LHCN-M2 (cell line): ENCODE results near the gene SIRPB2. TPM values are rescaled to one million over a fixed set of nuclear protein-coding genes. Genes with fewer than 3 reads are reported as not detected.
A peak's percentile ranks its signal among the peaks of the same experiment; 100 is the strongest.

Source experiments
- DNase-seq: peaks from one replicate; pipeline ENCODE4 v3.0.0-alpha.2; 2012; ENCODE audit warnings: low read depth
- polyA plus RNA-seq: library from polyadenylated mRNA; unstranded; fragments of >200 nt; gene quantifications from one replicate; pipeline ENCODE4 v1.2.1, GENCODE V29; 2012; ENCODE audit warnings: missing spikeins
- total RNA-seq: library from RNA; depleted of rRNA; stranded (reverse); fragments of >200 nt; gene quantifications from 2 replicates; pipeline ENCODE4 v1.2.3, GENCODE V29; 2014; rRNA removed

SIRPB2 gene
- total RNA-seq = not detected in 2 replicates
- polyA plus RNA-seq = not detected

- no peak for DNase-seq
Observed at GRCh38 chr20:1491281-1491840, at the start of gene SIRPB2. Gene SIRPB2, minus strand, starts transcription at chr20:1491420. Its CDS starts 61 bp downstream, at chr20:1491359.

- no peak for DNase-seq
Observed at GRCh38 chr20:1539816-1540419, 48.7 kb upstream of the SIRPB2 start.

DNA sequence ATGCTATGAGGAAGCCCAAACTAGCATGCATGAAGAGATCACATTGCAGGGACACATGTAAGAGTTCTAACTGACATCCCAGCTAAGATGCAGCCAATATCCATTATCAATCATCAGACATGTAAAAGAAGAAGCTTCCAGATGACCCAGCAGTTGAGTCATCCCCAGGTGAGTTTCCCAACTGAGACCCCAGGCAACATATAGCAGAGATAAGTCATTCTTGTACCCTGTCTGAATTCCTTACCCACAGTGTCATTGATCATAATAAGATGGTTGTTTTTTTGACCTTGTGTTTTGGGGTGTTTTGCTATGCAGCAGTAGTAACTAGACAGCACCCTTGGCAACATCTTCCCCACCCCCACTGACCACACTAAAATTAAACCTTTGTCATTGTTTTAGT is 47.4 kb upstream of the SIRPB2 start:
- DNase-seq = no peak

GRCh38 chr20:1537731-1538058 is 46.5 kb upstream of the SIRPB2 start:
- no peak for DNase-seq

DNA sequence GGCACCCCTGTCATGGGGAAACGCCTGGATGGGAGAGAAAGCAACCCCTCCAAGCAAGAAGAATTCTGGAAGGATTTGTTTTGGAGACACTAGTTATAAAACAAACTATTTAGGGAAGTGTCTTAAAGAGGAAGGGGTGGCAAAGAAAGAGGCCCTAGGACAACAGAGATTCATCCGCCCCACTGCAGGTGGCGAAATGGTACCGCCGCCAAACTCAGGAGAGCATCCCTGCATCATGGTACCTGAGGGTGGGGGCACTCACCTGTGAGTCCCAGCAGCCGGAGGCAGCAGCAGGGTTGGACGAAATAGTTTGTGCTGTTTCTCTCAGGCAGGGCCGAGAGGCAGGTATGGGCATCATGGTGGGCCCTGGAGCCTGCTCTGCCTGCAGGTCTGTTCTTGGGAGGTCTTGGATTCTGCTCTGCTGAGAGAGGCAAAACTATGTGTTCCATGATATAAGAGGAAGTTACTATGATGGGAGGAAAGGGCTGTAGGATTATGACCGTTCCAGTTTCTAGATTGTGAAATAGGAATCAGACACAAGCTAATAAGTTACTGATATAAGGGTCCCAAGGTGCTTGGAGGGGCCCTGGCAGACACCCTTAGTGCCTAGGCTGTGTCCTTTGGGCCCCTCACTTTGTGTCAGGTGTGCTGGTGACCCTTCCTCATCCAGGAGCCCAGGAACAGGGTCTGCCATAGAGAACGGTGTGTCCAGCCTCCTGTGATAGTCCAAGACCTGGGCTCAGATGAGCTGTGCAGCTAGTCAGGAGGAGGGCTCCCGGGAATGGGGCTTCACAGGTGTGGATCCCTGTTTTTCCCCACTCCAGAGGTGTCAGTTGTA is 45.9 kb upstream of the SIRPB2 start:
- DNase-seq = no peak

DNA sequence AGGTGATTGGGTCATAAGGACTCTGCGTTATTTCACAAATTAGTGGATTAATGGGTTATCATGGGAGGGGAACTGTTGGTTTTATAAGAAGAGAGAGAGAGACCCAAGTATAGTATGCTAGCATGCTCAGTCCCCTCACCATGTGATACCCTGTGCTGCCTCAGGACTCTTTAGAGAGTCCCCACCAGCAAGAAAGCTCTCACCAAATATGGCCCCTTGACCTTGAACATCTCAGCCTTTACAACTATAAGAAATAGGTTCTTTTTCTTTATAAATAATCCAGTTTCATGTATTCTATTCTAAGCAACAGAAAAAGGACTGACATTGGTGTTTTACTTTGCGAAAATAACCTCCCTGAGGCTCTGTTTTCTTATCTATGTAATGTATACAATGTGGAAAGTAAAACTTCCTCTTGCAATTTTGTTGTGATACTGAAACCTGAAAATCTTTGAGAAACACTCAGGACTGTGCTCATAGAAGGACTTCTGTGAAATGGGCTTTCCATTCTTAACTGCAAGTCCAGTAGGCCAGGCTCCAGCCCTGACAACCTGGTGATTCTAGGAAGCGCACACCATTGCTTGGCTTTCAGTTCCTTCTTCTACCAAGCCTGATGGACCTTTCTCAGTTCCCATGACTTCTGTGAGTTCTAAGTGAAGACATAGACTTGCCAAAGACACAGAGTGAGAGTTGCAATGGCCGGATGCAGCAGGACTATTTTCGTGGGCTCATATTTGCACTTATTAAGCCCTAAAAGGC is 44.4 kb upstream of the SIRPB2 start:
- no peak for DNase-seq

GRCh38 chr20:1534526-1534925 is 43.3 kb upstream of the SIRPB2 start:
- DNase-seq = no peak

DNA sequence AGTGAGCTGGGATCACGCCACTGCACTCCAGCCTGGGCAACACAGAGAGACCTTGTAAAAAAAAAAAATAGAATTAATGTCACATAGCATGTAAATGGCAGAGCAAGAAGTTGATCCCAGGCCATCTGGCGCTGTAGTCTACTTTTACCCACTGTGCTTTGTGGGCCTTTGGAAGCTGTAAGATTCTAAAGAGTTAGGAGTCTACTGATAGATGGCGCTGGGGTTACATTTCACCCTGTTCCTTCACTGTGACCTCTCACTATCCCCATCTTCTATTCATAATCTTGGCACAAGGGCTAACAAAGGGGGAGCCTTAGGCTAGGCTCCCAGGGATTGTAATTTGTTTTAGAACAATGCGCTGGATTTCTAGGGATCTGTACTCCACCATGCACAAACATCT is 41.8 kb upstream of the SIRPB2 start:
- DNase-seq = peak; percentile 10

GRCh38 chr20:1528811-1529210 is 37.6 kb upstream of the SIRPB2 start:
- DNase-seq = no peak

GRCh38 chr20:1527923-1528322 is 36.7 kb upstream of the SIRPB2 start:
- no peak for DNase-seq

DNA sequence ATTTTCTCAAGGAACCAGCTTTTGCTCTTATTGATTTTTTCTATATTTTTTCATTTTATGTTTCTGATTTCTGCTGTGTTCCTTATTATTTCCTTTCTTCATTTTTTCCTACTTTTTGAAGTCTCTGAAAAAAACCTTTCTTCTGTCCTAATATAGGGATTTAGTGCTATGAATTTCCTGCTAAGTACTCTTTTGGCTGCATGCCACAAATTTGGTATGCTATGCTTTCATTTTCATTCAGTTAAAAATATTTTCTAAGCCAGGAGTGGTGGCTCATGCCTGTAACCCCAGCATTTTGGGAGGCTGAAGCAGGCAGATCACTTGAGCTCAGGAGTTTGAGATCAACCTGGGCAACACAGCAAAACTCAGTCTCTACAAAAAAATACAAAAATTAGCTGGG is 35.7 kb upstream of the SIRPB2 start:
- DNase-seq = peak; percentile 11

DNA sequence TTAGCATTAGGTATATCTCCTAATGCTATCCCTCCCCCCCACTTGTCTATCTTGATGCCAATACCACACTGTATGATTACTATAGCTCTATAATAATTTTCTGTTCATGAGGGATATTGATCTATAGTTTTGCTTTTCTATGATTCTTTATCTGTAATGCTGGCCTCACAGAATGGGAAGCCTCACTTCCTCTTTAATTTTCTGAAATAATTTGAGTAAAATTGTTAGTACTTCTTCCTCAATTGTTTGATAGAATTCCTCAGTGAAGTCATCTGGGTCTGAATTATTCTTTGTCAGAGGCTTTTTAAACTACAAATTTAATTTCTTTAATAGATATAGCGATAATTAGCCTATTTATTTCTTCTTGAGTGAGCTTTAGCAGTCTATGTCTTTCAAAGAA is 35.1 kb upstream of the SIRPB2 start:
- DNase-seq = no peak

DNA sequence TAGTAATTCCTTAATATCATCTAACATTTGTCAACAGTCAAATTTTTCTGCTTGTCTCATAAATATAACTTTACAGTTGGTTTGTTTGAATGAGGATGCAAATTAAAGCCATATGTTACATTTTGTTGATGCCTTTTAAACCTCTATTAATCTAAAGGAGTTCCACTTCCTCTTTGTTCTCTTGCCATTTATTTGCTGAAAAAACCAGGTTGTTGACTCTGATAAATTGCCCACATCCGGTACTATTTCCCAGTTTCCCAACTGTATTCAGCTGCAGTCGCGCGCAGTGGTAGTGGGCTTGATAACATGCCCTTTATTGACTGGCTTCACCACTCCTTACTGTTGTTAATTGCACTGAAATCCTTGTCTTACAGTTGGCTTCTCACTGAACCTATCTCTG is 32.8 kb upstream of the SIRPB2 start:
- no peak for DNase-seq

DNA sequence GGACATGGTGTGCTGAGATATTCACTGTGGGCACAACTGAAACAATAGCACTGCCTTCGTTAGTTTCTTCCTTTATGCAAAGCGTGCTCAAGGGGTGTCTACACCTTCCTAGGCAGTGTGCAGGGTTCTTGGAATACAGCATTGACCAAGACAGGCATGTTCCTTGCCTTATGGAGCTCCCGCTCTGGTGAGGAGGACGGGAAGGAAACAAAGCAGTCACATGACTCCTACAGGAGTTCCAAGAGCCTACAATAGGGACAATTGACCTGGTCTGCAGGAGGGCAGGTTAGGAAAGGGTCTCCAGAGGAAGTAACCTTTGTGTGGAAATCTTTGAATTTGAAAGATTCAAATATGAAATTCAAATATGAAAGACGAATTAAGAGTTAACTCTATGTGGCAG is 25.8 kb upstream of the SIRPB2 start:
- no peak for DNase-seq

DNA sequence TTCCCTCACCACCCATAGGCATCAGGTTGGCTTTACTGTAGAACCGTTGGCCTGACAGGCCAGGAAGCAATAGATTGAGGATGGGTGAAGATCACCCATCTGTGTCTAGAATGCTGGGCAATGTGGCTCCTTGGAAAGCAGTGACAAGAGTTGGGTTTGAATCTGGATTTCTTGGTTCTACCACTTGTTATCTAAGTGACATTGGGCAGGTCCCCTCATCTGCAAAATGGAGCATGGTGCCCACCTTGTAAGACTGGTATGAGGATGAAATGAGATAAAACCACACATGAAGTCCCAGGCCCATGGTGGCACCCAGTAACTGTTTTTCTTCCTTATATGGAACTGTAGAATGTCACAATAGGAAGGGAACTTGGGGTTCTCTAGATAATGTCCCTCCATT is 22.6 kb upstream of the SIRPB2 start:
- DNase-seq = no peak

DNA sequence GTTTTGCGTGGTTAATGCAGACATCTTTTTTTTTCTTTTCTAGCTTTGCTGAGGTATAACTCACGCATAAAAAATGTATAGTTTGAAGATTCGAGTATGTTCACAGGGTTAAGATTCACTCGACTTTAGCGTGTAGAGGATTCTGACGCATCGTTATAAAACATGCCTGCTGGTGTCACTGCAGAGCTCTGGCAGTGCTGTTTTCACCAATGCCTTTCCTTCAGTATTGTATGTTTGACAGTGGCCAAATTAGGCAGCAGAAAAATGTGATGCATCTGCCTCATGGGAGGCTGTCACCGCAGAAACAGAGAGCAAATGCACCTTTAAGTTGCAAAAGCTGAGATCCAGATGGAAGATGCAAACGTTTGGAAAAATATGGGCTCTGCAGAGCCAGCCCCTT is 18.0 kb upstream of the SIRPB2 start:
- DNase-seq = peak; percentile 30

DNA sequence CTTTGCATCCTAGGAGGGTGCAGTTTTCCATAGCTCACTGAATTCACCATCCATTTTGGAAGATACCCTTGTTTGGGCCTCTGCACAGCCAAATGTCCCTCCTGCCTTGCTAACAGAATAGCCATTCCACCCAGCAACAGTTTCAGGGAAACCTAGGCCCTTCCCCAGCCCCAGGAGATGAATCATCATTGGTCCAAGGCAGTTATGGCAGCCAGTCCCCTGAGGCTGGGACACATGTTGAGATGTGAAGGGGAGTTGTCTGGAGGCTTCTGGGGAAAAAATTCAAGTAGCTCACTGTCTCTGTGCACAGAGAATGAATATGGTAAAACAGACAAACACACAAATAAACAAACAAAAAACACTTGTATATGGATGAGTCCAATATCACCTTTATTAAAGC is 17.4 kb upstream of the SIRPB2 start:
- DNase-seq = no peak

DNA sequence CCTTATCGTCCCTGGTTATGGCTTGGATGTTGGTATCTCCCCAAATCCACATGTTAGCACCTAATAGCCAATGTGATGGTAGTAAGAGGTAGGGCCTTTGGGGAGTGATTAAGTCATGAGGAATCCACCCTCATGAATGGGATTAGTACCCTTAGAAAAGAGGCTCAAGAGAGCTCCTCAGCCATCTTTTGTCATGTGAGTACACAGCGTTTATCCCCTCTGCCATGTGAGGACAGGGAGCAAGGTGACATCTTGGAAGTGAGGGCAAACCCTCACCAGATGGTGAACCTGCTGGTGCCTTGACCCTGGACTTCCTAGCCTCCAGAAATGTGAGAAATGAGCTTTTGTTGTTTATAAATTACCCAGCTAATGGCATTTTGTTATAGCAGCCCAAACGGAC is 16.1 kb upstream of the SIRPB2 start:
- DNase-seq = no peak

GRCh38 chr20:1505871-1506270 is 14.7 kb upstream of the SIRPB2 start:
- DNase-seq = no peak

DNA sequence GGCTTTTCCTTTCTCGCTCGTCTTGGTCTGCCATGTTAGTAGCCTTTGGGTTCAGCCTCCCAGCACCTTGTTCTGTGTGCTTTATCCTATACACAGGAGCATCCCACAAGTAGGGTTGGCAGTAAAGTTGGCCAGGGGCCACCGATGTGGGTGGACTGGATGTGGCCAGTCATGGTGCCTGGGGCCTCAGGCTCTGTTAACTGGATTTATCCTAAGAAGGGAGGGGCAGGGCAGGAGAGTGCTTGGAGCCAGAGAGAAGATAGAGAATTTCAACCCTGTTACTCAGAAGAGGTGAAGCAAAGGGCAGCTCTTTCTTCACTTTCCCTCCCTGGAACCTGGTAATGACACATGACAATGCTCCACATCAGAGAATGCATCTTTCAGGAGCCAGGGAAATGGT is 14.1 kb upstream of the SIRPB2 start:
- no peak for DNase-seq

DNA sequence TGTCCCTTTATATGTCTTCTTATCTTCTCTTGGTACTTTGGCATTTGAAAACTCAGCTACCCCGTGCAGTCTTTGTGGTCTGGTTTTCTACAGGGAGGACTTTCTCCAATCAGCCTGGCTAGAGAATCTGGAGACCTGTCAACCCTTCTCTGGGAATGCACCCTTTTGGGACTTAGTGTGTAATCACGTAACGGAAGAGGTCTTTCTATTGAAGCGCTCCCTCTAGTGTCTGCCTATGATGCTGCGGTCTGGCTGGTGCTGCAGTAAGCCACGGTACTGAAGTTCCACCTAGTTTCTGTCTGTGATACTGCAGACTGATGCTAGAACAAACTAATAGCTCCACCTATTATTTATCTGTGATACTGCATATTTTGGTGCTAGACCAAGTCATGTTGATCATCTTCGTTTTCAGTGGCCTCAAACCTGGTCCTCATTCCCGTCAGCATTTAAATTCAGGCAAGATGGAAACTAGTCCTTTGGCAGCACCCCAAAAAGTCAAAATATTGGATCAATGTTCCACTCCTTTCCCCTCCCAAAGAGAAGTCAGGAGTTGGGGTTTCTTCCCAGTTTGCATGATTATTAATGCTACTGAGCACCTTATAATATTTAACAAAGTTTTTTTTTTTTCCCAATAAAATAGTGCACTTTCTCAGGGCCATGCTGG is 12.5 kb upstream of the SIRPB2 start:
- peak; percentile 89 for DNase-seq

- DNase-seq = no peak
Observed at GRCh38 chr20:1500496-1500895, 9.3 kb upstream of the SIRPB2 start.
